NCI-H128 (cell line): ENCODE data around the gene IDUA.
"Not testable (repeated sequence)": the region's sequence is repeated elsewhere in the genome, so short reads cannot be mapped to it uniquely, and the experiment has no call there.

Experiments
- DNase-seq: peaks from one replicate; lab custom pipeline; 2025; ENCODE audit not compliant: unreplicated experiment; lab: John Stamatoyannopoulos, UW

IDUA gene

GRCh38 chr4:966266-967112, 20.4 kb upstream of the IDUA start:
- no peak for DNase-seq

DNA sequence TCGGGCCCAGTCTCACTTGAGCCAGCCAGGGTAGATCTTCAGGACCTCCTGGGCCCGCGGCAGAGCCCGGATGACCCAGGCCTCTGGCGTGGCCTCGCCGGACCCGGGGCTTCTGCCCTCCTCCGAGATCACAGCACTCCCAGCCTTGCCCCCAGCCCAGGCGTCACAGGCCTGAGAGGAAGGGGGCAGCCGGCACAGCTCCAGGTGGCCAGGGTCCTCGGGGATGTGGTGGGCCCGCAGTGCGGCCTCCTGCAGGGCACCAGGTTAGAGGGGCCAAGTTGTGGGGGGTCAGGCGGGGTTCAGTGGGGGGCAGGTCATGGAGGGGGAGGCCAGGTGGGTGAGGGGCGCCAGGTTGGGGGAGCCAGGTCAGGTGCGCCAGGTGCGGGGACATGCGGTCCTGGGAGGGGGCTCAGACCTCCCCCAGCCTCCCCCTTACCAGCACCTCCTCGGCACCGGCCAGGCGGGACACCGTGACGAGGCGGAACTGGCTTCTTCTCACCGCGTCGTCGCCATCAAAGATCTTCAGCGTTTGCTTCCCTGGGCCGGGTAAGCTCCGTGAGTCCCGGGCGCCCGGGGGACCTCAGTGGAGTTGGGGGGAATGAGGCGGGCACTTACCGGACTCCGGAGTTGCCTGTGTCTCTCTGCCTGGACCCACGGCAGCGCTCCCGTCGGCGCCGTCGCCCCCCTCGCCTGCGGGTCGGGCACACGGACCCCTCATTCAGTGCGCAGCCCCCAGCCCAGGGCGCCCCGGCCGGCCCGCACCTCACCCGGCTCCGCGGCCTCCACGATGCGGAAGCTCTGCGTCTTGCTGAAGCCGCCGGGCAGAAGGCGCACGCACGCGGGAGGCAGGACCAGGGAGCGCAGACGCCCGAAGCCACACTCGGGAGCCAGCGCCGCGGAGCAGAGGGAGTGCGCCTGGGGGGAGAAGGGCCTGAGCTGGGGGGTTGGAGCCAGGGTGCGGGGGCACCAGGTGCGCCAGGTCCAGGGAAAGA, 19.4 kb upstream of the IDUA start:
- no peak for DNase-seq

- DNase-seq: no peak
Measured at GRCh38 chr4:968221-968620, 18.6 kb upstream of the IDUA start.

DNA sequence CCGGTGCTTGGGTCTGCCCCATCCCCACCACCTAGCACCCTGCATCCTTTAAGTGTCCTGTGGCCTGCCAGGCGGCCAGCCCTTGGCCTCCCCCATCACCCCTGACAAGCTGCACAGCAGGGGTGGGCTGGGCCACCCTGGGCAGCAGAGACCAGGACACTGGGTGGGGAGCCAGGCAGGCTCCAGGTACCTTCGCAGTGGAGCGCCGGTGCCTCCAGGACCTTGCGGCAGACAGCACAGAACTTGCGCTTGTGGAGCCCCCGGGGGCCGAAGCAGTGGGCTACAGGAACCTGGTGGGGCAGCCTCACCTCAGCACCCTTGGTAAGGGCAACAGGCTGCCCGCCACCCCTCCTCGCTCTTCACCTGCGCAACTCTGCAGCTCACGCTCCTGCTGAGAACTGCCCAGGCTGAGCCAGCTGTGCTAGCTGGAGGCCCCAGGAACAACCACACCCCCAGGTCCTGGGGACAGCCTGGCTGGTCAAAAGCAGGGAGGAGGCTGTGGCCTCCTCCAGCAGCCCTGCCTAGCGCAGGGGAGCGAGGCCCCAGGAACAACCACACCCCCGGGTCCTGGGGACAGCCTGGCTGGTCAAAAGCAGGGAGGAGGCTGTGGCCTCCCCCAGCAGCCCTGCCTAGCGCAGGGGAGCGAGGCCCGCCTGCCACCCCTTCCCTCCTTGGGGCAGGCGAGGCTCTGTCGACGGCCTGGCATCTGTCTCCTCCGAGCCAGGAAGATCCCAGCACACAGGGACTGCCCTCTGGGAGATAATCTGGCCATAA, 18.0 kb upstream of the IDUA start:
- DNase-seq: no peak

DNA sequence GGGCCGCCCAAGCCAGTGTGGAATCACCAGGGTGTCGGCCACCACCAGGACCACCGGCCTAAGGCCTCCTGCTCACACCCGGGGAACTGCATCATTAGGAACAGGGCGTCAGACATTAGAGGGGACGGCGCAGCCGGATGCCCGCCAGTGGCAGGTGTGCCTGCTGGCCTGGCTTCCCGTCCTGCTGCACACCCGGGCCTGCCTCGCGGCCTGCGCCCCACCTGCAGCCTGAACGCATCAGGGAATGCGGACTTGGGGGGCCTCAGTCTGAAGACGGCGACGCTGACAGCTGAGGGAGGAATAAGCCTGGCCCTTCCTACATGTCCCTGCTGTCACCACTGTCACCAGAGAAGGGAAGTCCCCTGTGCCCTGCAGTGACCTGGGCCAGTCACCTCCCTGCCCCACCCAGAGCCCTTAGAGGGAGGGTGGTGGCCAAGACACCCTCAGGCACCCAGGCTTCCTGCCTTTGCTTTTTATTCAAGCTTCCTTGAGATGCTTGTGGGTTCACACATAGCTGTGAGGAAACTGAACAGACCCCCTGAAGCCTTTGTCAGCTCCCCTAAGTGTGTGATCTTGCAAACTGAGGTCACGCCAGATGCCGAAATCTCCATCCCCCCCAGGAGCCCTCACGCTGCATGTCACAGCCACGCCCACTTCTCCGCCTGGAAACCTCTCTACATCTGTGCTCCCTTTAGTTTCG, 16.6 kb upstream of the IDUA start:
- no peak for DNase-seq

GRCh38 chr4:970854-971520, 15.9 kb upstream of the IDUA start:
- DNase-seq: no peak

GRCh38 chr4:971666-972500, 15.0 kb upstream of the IDUA start:
- no peak for DNase-seq

- no peak for DNase-seq
Measured at GRCh38 chr4:972651-973424, 14.0 kb upstream of the IDUA start.

DNA sequence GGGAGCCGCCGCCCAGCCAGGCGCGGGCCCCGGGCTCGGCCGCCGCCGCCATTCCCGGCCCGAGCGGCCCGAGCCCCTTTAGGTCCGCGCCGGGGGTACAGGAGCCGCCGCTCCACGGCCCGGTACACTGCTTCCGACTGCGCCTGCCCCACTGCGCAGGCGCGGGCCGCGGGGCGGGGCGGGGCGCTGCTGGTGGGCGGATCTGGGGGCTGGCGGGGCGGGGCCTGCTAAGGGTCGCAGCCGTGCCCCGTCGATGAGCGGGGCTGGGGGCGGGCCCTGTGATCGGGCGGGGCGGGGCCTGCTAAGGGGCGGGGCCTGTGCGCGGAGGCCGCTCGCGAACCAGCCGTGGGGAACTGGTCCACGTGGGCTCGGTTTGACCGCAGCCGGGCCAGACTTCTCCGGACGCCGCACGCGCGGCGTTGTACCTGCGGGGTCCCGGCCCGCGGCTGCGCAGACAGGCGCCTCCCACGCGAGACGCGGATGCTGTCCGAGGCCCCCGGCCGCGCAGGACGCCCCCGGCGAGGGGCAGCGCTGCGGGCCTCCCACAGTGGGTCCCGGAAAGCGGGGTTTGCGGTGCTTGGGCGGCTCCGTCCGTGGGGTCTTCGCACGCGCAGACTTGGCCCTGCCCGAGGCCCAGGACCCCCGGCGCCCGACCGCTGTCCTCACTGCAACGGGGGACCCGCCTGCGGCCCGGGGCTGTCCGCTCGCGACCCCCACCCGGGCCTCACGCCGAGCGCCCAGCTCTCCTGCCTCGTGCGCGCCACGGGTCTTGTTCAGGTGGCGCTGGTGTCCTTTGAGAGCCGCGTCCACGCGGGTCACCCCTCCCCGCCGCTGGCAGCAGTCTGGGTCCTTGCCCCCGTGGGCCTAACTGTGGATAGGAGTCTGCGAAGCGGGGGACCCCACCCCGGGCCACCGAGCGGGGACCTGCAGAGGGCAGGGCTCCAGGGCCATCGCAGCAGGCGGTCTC, 13.1 kb upstream of the IDUA start, which contains the start of gene DGKQ:
DGKQ (minus strand) TSS at position 139 of the 967 bp plus-strand sequence; CDS start at position 52, 87 bp downstream.
- peak; percentile 4 for DNase-seq

DNA sequence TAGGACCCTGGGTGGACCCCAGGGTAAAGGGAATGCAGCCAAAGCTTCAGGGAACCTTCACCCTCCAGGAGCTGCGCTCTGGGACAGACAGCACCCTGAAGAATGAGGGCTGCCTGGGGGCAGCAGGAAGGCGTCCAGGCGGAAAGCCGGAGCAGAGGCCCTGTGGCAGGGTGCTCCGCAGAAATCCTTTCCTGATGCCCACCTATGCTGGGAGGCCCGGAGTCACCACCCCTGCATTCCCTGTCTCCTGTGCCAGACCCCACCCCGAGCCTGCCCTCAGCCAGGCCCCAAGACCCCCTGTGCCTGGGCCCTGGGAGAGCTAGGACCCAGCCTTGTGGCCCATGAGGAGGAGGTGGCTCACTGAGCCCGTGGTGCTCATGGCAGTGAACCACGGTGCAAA, 12.2 kb upstream of the IDUA start:
- no peak for DNase-seq

- DNase-seq: not testable (repeated sequence)
Measured at GRCh38 chr4:976016-976415, 10.8 kb upstream of the IDUA start.

DNA sequence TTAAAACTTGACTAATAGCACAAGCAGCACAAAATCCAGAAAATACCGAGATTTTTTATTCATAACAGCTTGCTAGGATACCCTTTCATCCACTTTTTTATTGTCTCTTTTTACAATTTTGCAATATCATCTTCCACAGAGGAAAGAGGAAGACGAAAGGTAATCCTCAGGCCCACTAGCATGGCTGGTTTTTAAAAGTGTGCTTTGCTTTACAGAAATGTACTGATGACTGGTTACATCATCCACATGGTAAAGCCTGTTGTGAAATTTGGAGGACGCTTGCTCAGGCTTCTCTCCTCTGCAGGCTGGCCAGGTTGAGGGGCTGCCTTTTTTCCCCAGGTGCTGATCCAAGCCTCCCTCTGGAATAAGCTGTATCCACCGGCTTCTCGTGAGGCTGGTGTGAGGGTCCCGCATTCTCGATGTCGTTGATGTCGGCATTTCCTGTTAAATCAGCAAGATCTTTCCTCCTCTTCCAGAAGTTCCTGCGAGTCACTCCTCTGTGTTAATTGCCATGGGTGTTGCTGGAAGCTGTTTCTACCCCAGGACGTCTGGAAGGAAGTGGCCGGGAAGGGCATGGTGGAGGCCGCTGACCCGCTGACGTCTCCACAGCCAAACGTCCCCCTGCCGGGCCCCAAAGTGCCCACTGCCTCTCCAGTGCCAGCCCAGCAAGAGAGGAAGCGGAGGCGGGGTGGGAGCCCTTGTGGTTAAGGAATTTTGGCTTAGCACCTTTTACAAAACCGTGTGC, 7.7 kb upstream of the IDUA start:
- no peak for DNase-seq

GRCh38 chr4:982291-982690, 4.6 kb upstream of the IDUA start:
- DNase-seq: no peak

DNA sequence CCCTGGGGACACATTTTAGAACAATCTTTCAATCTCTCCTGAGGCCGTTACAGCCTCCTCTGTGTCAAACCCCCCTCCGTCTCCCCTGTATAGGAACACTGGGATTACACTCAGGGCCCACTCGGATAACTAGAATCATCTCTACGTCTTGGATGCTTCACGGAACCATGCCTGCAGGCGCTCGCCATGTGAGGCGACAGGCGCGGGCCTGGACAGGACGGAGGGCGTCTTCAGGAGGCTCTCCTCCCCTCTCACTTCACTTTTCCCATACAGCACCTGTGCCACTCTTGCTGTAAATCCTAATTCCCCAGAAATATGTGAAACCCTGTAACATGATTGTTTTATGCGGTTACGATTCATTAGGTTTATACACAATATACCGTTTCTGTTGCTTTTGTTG, 4.0 kb upstream of the IDUA start:
- no peak for DNase-seq

- DNase-seq: no peak
Measured at GRCh38 chr4:984336-985054, 2.3 kb upstream of the IDUA start.
